Upper lobe of right lung (tissue), 1 donor: ENCODE results near the gene HCN3. TPM values are rescaled to one million over a fixed set of nuclear protein-coding genes. Genes with fewer than 3 reads are reported as not detected.

Experiments
- ATAC-seq: fragments of 200-7000 bp; cut with Tn5 transposase; one replicate; pipeline ENCODE4 v1.9.1; 2020; ENCODE audit warnings: mild to moderate bottlenecking, moderate library complexity
- DNase-seq: peaks from one replicate; pipeline ENCODE4 v3.0.0-alpha.2; 2020
- H3K27ac ChIP-seq: fragments of 200-600 bp; one replicate; pipeline ENCODE4 v1.8.0; 2022
- H3K27me3 ChIP-seq: fragments of 200-600 bp; one replicate; pipeline ENCODE4 v1.8.0; 2022; ENCODE audit warnings: mild to moderate bottlenecking
- H3K36me3 ChIP-seq: fragments of 200-600 bp; one replicate; pipeline ENCODE4 v1.8.0; 2022
- H3K4me1 ChIP-seq: fragments of 200-600 bp; one replicate; pipeline ENCODE4 v1.8.0; 2022
- H3K4me3 ChIP-seq: fragments of 200-600 bp; one replicate; pipeline ENCODE4 v1.8.0; 2022; ENCODE audit warnings: mild to moderate bottlenecking
- H3K9me3 ChIP-seq: fragments of 200-600 bp; one replicate; pipeline ENCODE4 v1.8.0; 2022
- CTCF ChIP-seq: fragments of 200-600 bp; IDR thresholded peaks from one replicate; pipeline ENCODE4 v1.8.0; 2022; ENCODE audit warnings: antibody characterized with exemption
- intact Hi-C: fragments of 100-400 bp; cut with DNase I; formaldehyde crosslinking; loops from one replicate; pipeline ENCODE4 v1.11.0; 2022
- total RNA-seq: library from RNA; stranded (reverse); fragmentation: NEBNext Ultra II Directional; extraction: Animal tissue kit (Norgen Biotek cat#: 25700); gene quantifications from one replicate; pipeline ENCODE4 v1.2.1, GENCODE V29; 2021
- donor health status: DM: no; HTN: yes; CAD: no; lungs with severe emphysema.

The HCN3 gene
- total RNA-seq, 1 donor from 2014 or later = 2.6 TPM

DNA sequence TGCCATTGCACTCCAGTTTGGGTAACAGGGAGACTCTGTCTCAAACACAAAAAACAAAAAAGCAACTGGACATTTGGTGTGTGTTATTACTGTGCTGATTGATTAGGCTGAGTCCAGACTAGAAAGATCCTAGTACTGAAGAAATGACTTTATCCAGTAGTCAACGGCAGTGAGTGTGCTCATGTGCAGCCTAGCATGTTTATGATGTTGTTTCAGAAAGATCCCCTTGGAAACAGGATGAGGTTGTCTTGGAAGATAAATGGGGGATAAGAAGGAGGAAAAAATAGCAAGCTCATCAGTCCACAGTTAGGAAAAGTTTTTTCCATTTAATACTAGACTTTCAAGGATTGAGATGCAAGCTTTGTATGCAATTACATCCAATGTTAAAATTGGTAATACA is 57.7 kb downstream of the HCN3 start:
- H3K36me3 ChIP-seq = peaks cover 72% of the 10 kb centered on the region
- intact Hi-C loops = no loop called here
- no peak for DNase-seq

More for the DNA sequence above, 57.7 kb downstream of the HCN3 start:
- ATAC-seq = no peak
- Histone ChIP-seq H3K27me3 (no peaks in the 10 kb centered on the region), H3K9me3 (no peaks in the 10 kb centered on the region), H3K4me1 (no peaks in the 10 kb centered on the region), H3K27ac (no peak overlapping the region), H3K4me3 (no peak overlapping the region)
- TF ChIP-seq CTCF = no peak

Other genes starting within 250 kb of the HCN3 start
- 1.5 TPM for gene DCST2, start 243.7 kb upstream of the HCN3 start, total RNA-seq
- not detected for gene DCST1, start 243.6 kb upstream of the HCN3 start, total RNA-seq
- 163 TPM for gene ADAM15, start 226.1 kb upstream of the HCN3 start, total RNA-seq
- gene EFNA4, start 213.7 kb upstream of the HCN3 start, total RNA-seq = 5.3 TPM
- 1.0 TPM for gene EFNA3, start 198.6 kb upstream of the HCN3 start, total RNA-seq
- gene EFNA1, start 149.6 kb upstream of the HCN3 start, total RNA-seq = 178 TPM
- 44.7 TPM for gene SLC50A1, start 141.6 kb upstream of the HCN3 start, total RNA-seq
- gene DPM3, start 136.9 kb upstream of the HCN3 start, total RNA-seq = 71.1 TPM
- 130 TPM for gene KRTCAP2, start 104.2 kb upstream of the HCN3 start, total RNA-seq
- gene TRIM46, start 103.6 kb upstream of the HCN3 start, total RNA-seq = 0.43 TPM
- 24.9 TPM for gene THBS3, start 69.6 kb upstream of the HCN3 start, total RNA-seq
- gene MTX1, start 68.8 kb upstream of the HCN3 start, total RNA-seq = 28.4 TPM
- gene ENTREP3, start 22.0 kb upstream of the HCN3 start, total RNA-seq = 27.8 TPM
- gene SCAMP3, start 15.1 kb upstream of the HCN3 start, total RNA-seq = 70.9 TPM
- gene CLK2, start 4.0 kb upstream of the HCN3 start, total RNA-seq = 51.2 TPM
- not detected for gene PKLR, start 24.0 kb downstream of the HCN3 start, total RNA-seq
- 225 TPM for gene FDPS, start 31.4 kb downstream of the HCN3 start, total RNA-seq
- gene RUSC1, start 43.4 kb downstream of the HCN3 start, total RNA-seq = 27.0 TPM